ENCODE results near the gene BAZ2B.
"Not testable (repeated sequence)": the region's sequence is repeated elsewhere in the genome, so short reads cannot be mapped to it uniquely, and the experiment has no call there.

The BAZ2B gene

GRCh38 chr2:159362816-159363251 is 253.5 kb downstream of the BAZ2B start:
- Histone ChIP-seq H3K4me3 (replicated peaks; ENCODE audit: low read depth, low read length) (no peak overlapping the region), H3K36me3 (ENCODE audit: control insufficient read depth, insufficient read depth, low read length) (no peaks in the 10 kb centered on the region), H3K27me3 (replicated peaks; ENCODE audit: control insufficient read depth, insufficient read depth, low read length) (no peaks in the 10 kb centered on the region)
- no peak for DNase-seq (ENCODE audit: extremely low read depth, insufficient read length)
- no peak for TF ChIP-seq CTCF (IDR thresholded peaks at IDR 0.05; ENCODE audit: insufficient read depth, low read length, poor library complexity, severe bottlenecking)

- no peak for TF ChIP-seq CTCF (IDR thresholded peaks at IDR 0.05; ENCODE audit: insufficient read depth, low read length, poor library complexity, severe bottlenecking)
- DNase-seq (ENCODE audit: extremely low read depth, insufficient read length), result no peak
- Histone ChIP-seq H3K27me3 (replicated peaks; ENCODE audit: control insufficient read depth, insufficient read depth, low read length) (no peaks in the 10 kb centered on the region), H3K4me3 (replicated peaks; ENCODE audit: low read depth, low read length) (no peak overlapping the region), H3K36me3 (ENCODE audit: control insufficient read depth, insufficient read depth, low read length) (no peaks in the 10 kb centered on the region)
These were observed 254.3 kb downstream of the BAZ2B start for GRCh38 chr2:159362094-159362493.

- H3K36me3 ChIP-seq (ENCODE audit: control insufficient read depth, insufficient read depth, low read length); DNase-seq (ENCODE audit: extremely low read depth, insufficient read length); H3K27me3 ChIP-seq (replicated peaks; ENCODE audit: control insufficient read depth, insufficient read depth, low read length); H3K4me3 ChIP-seq (replicated peaks; ENCODE audit: low read depth, low read length): not testable (repeated sequence)
These were observed 254.7 kb downstream of the BAZ2B start for GRCh38 chr2:159361603-159362002.

- Histone ChIP-seq H3K36me3 (ENCODE audit: control insufficient read depth, insufficient read depth, low read length) (no peaks in the 10 kb centered on the region; the same call in 1 of the 2 replicates), H3K4me3 (replicated peaks; ENCODE audit: low read depth, low read length) (no peak overlapping the region), H3K27me3 (replicated peaks; ENCODE audit: control insufficient read depth, insufficient read depth, low read length) (no peaks in the 10 kb centered on the region)
- no peak for TF ChIP-seq CTCF (IDR thresholded peaks at IDR 0.05; ENCODE audit: insufficient read depth, low read length, poor library complexity, severe bottlenecking)
- no peak for DNase-seq (ENCODE audit: extremely low read depth, insufficient read length)
These were observed 260.2 kb downstream of the BAZ2B start for GRCh38 chr2:159356053-159356554.

- Histone ChIP-seq H3K27me3 (replicated peaks; ENCODE audit: control insufficient read depth, insufficient read depth, low read length) (no peaks in the 10 kb centered on the region), H3K36me3 (ENCODE audit: control insufficient read depth, insufficient read depth, low read length) (peaks cover 2% of the 10 kb centered on the region; the same call in 1 of the 2 replicates), H3K4me3 (replicated peaks; ENCODE audit: low read depth, low read length) (no peak overlapping the region)
- no peak for TF ChIP-seq CTCF (IDR thresholded peaks at IDR 0.05; ENCODE audit: insufficient read depth, low read length, poor library complexity, severe bottlenecking)
- DNase-seq (ENCODE audit: extremely low read depth, insufficient read length), result no peak
These were observed 264.4 kb downstream of the BAZ2B start for GRCh38 chr2:159351977-159352376.

- no peak for DNase-seq (ENCODE audit: extremely low read depth, insufficient read length)
- TF ChIP-seq CTCF (IDR thresholded peaks at IDR 0.05; ENCODE audit: insufficient read depth, low read length, poor library complexity, severe bottlenecking), result no peak
These were observed 266.6 kb downstream of the BAZ2B start for GRCh38 chr2:159349674-159350299.

More at GRCh38 chr2:159349674-159350299, 266.6 kb downstream of the BAZ2B start:
- no peaks in the 10 kb centered on the region for H3K27me3 ChIP-seq (replicated peaks; ENCODE audit: control insufficient read depth, insufficient read depth, low read length)
- peaks cover 2% of the 10 kb centered on the region; the same call in 1 of the 2 replicates for H3K36me3 ChIP-seq (ENCODE audit: control insufficient read depth, insufficient read depth, low read length)
- H3K4me3 ChIP-seq (replicated peaks; ENCODE audit: low read depth, low read length), result no peak overlapping the region

All from GM06990 (cell line).